Measurements from ENCODE around the gene L3MBTL4.

L3MBTL4 gene

DNA sequence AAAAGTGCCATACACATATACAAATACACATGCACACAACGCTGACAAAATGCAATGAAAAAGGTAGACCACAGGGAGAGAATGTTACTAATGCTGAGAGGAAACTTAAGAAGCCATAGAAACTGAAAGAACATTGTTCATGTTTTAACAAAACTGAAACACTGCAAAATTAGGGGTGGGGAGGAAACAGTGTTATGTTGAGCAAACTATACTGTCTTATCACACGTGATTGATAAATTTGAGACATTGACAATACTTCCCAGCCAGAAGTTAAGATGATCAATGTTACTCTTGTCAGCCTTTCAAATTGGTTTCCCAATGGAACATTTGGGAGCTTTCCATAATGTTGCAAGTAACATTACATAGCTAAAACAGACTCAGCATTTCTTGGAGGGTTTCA is 165.5 kb downstream of the L3MBTL4 start:
- TF ChIP-seq, protein P1, sequence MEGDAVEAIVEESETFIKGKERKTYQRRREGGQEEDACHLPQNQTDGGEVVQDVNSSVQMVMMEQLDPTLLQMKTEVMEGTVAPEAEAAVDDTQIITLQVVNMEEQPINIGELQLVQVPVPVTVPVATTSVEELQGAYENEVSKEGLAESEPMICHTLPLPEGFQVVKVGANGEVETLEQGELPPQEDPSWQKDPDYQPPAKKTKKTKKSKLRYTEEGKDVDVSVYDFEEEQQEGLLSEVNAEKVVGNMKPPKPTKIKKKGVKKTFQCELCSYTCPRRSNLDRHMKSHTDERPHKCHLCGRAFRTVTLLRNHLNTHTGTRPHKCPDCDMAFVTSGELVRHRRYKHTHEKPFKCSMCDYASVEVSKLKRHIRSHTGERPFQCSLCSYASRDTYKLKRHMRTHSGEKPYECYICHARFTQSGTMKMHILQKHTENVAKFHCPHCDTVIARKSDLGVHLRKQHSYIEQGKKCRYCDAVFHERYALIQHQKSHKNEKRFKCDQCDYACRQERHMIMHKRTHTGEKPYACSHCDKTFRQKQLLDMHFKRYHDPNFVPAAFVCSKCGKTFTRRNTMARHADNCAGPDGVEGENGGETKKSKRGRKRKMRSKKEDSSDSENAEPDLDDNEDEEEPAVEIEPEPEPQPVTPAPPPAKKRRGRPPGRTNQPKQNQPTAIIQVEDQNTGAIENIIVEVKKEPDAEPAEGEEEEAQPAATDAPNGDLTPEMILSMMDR (IDR thresholded peaks at IDR 0.05) = no peak
- Histone ChIP-seq H3K4me3 (no peak overlapping the region), H3K27ac (no peak overlapping the region)
- no peak for DNase-seq (ENCODE audit: low spot score)

DNA sequence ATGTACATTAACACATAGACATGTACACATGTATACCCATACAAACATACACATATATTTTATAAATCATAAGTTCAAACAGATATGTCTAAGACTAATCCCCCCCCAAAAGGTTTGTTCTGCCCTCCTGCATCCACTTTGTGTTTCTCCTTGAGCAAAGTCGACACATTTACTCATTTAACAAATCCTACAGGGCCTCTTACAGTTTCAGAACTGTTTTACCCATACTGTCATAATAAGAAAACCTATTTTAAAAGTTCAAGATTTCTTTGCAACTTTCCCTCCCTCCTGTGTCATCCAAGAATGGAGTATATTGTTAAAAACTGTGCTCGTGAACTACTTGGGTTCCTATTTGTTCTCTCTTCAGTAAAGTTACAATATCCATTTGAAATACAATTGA is 166.7 kb downstream of the L3MBTL4 start:
- H3K27ac ChIP-seq = no peak overlapping the region
- TF ChIP-seq, protein P1 (IDR thresholded peaks at IDR 0.05) = no peak
- DNase-seq (ENCODE audit: low spot score) = no peak
- H3K4me3 ChIP-seq = no peak overlapping the region

DNA sequence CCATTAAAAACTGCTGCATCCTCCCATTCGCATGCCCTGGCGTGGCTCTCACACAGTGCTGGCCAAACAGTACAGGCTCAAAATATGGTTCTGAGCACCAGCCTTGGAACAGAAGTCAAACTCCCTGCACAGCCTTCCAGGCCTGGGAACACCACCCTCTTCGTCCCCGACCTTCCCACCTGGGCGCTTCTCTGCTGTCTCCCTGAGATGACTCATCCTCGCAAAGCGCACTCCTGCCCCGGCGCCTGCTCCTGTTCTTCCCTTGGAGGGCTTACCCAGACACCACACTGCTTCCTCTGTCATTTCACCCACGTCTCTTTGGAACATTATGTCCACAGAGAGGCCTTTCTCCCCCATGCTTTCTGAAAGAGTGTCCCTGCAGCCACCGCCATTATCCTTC is 172.7 kb downstream of the L3MBTL4 start:
- Histone ChIP-seq H3K27ac (no peak overlapping the region), H3K4me3 (no peak overlapping the region)
- TF ChIP-seq, protein P1 (IDR thresholded peaks at IDR 0.05) = no peak
- DNase-seq (ENCODE audit: low spot score) = no peak

DNA sequence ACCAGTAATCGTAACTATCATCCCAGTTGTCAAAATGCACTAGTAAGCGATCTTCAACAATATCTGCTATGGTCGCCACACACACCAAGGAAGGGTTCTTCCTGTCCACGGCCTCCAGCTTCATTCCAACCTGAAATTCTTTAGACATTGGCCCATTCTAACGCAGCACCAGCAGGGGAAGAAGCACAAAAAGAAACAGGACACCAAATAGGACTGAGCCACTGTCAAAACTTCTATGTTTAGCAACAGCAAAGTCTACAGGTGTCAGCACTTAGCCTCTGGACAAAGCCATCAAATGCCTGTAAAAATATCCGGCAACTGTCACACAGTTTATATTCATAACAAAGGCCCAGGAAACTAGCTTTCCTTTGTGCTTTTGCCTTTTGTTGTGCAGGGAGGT is 175.0 kb downstream of the L3MBTL4 start:
- Histone ChIP-seq H3K4me3 (no peak overlapping the region), H3K27ac (no peak overlapping the region)
- TF ChIP-seq, protein P1 (IDR thresholded peaks at IDR 0.05) = no peak
- DNase-seq (ENCODE audit: low spot score) = no peak

DNA sequence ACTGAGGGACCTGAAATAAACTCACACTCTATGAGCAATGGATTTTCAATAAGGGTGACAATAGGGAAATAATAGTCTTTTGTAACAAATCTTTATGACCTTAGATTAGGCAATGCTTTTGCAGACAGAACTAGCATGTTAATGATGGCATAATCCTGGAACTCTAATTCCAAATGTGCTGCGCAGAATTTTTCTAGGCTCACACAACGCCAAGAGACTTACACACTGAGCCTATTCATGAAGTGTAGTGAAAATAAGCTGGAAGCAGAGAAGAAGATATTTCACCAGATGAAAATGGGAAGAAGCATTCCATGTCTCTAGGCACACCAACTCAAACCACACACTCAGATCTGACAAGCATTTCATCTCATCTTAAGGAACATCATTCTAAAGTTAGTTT is 178.5 kb downstream of the L3MBTL4 start:
- TF ChIP-seq, protein P1 (IDR thresholded peaks at IDR 0.05) = no peak
- no peak for DNase-seq (ENCODE audit: low spot score)
- H3K4me3 ChIP-seq = no peak overlapping the region
- no peak overlapping the region for H3K27ac ChIP-seq

DNA sequence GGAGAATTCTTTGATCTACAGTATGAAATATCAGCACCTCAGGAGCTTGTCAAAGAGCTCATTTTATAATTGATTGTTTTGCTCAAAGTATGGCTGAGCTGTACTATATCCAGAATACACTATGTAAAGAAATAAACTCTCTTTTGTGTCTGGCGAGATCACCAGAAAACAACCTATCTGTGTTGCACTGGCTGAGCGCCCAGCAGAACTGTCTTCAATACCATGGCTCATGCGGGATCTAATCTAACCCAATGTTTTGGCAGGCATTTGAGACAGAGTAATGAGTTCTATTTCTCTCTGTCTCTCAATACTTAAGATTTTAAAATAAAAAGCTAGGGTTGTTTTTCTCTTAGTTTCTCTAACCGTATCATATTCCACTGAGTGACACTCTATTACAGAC is 192.4 kb downstream of the L3MBTL4 start:
- H3K4me3 ChIP-seq = no peak overlapping the region
- H3K27ac ChIP-seq = no peak overlapping the region
- DNase-seq (ENCODE audit: low spot score) = no peak
- TF ChIP-seq, protein P1 (IDR thresholded peaks at IDR 0.05) = no peak

DNA sequence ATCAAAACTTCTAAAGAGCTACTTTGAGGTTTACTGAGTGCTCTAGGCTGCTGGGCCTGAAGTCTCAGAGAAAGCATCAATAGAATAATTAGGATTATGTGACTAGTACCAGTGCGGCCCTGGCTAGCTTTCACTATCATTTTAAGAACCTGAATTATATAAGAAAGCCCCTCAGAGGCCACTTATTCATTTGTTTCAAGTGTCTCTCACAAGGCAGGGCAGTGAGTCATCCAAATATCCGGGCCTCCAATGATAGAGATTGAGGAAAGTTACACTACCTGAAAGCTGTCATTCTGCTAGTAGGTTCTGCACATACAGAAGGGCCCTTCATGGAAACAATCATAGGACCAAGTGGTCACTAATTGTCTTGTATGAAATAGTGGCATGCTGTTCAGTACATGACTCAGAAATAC is 193.1 kb downstream of the L3MBTL4 start:
- no peak overlapping the region for H3K27ac ChIP-seq
- DNase-seq (ENCODE audit: low spot score) = no peak
- TF ChIP-seq, protein P1 (IDR thresholded peaks at IDR 0.05) = no peak
- H3K4me3 ChIP-seq = no peak overlapping the region

Data from coronary artery (tissue), 2 donors.